ENCODE data around the gene HK1. TPM values are rescaled to one million over a fixed set of nuclear protein-coding genes. Genes with fewer than 3 reads are reported as not detected.

HK1 gene
- total and polyA plus RNA-seq, 2 donors (not counting 1 experiment from before 2014, with no cell fraction given) = 24.7 to 40.8 TPM

GRCh38 chr10:69397972-69398371 lies 119.7 kb downstream of the HK1 start:
- Mint-ChIP-seq H3K27ac (no peak overlapping the region), H3K27me3 (no peaks in the 10 kb centered on the region), H3K4me1 (no peaks in the 10 kb centered on the region), H3K4me3 (no peak overlapping the region), H3K9me3 (ENCODE audit: insufficient read depth) (no peaks in the 10 kb centered on the region)
- H3K4me2 ChIP-seq (replicated peaks; ENCODE audit: low read depth, low read length, poor library complexity, severe bottlenecking) = no peak overlapping the region
- ChIA-PET POLR2A (no interaction called here), CTCF (interaction anchor here (0.9 to 1.3 kb wide), 5 partner anchors 9 to 305 kb away, joined by 3 to 5 read pairs (median 4); no protein-coding TSS in a partner anchor)
- intact Hi-C loops (cut with micrococcal nuclease) = no loop called here
- no peaks in the 10 kb centered on the region for H4K20me1 ChIP-seq (ENCODE audit: control insufficient read depth, insufficient read depth, low read length, poor library complexity, severe bottlenecking)
- no CpG with 5 or more reads among the region's 1 CpG for WGBS (ENCODE audit: insufficient coverage)
- H3K27me3 ChIP-seq (replicated peaks in 1 of 4; ENCODE audit: control extremely low read depth in 1 of 4, control insufficient read depth in 3 of 4, insufficient read depth in 4 of 4, low read length in 3 of 4) = no peaks in the 10 kb centered on the region
- no peak overlapping the region for H2AFZ ChIP-seq (ENCODE audit: insufficient read depth, low read depth, low read length, poor library complexity, severe bottlenecking)
- no peaks in the 10 kb centered on the region for H3K4me1 ChIP-seq (ENCODE audit: control insufficient read depth in 2 of 2, insufficient read depth in 2 of 2, low read length in 2 of 2)
- DNase-seq (no peak), ATAC-seq (ENCODE audit: low read depth) (no peak)
- TF ChIP-seq CTCF (IDR thresholded peaks at IDR 0.05) (no peak), EZH2 (IDR thresholded peaks at IDR 0.05; ENCODE audit: borderline replicate concordance, insufficient read depth, low read depth, low read length, poor library complexity, severe bottlenecking) (no peak)
- H3K36me3 ChIP-seq (replicated peaks in 1 of 2; ENCODE audit: control extremely low read depth in 1 of 2, control insufficient read depth in 1 of 2, extremely low read depth in 1 of 2, insufficient read depth in 2 of 2, low read length in 1 of 2) = peaks cover 6 to 57% of the 10 kb centered on the region in 2 experiments
- H3K9me3 ChIP-seq (ENCODE audit: control extremely low read depth in 1 of 3, control insufficient read depth in 2 of 3, insufficient read depth in 1 of 3, low read length in 2 of 3) = no peaks in the 10 kb centered on the region
- no peak overlapping the region for H3K27ac ChIP-seq (ENCODE audit: low read length in 2 of 2)
- H3K4me3 ChIP-seq (ENCODE audit: control extremely low read depth in 1 of 5, extremely low read depth in 1 of 5, insufficient read depth in 1 of 5, low read depth in 2 of 5, low read length in 4 of 5) = no peak overlapping the region
- no peak overlapping the region for H3K9ac ChIP-seq (ENCODE audit: low read length)
- H3K79me2 ChIP-seq (ENCODE audit: control insufficient read depth, insufficient read depth, low read length) = no peaks in the 10 kb centered on the region

- Mint-ChIP-seq H3K9me3 (ENCODE audit: insufficient read depth) (no peaks in the 10 kb centered on the region), H3K4me3 (no peak overlapping the region), H3K4me1 (no peaks in the 10 kb centered on the region), H3K27me3 (no peaks in the 10 kb centered on the region), H3K27ac (no peak overlapping the region)
- Histone ChIP-seq H3K4me1 (ENCODE audit: control insufficient read depth in 2 of 2, insufficient read depth in 2 of 2, low read length in 2 of 2) (no peaks in the 10 kb centered on the region), H3K79me2 (ENCODE audit: control insufficient read depth, insufficient read depth, low read length) (no peaks in the 10 kb centered on the region), H3K9ac (ENCODE audit: low read length) (no peak overlapping the region), H3K9me3 (ENCODE audit: control extremely low read depth in 1 of 3, control insufficient read depth in 2 of 3, insufficient read depth in 1 of 3, low read length in 2 of 3) (no peaks in the 10 kb centered on the region), H3K4me3 (ENCODE audit: control extremely low read depth in 1 of 5, extremely low read depth in 1 of 5, insufficient read depth in 1 of 5, low read depth in 2 of 5, low read length in 4 of 5) (no peak overlapping the region), H3K27me3 (replicated peaks in 1 of 4; ENCODE audit: control extremely low read depth in 1 of 4, control insufficient read depth in 3 of 4, insufficient read depth in 4 of 4, low read length in 3 of 4) (no peaks in the 10 kb centered on the region), H4K20me1 (ENCODE audit: control insufficient read depth, insufficient read depth, low read length, poor library complexity, severe bottlenecking) (no peaks in the 10 kb centered on the region), H3K27ac (ENCODE audit: low read length in 2 of 2) (no peak overlapping the region), H3K36me3 (replicated peaks in 1 of 2; ENCODE audit: control extremely low read depth in 1 of 2, control insufficient read depth in 1 of 2, extremely low read depth in 1 of 2, insufficient read depth in 2 of 2, low read length in 1 of 2) (peaks cover 6 to 55% of the 10 kb centered on the region in 2 experiments), H2AFZ (ENCODE audit: insufficient read depth, low read depth, low read length, poor library complexity, severe bottlenecking) (no peak overlapping the region), H3K4me2 (replicated peaks; ENCODE audit: low read depth, low read length, poor library complexity, severe bottlenecking) (no peak overlapping the region)
- DNase-seq (no peak), ATAC-seq (ENCODE audit: low read depth) (no peak)
- POLR2A ChIA-PET = no interaction called here
- CTCF ChIA-PET = interaction anchor here (0.9 to 1.3 kb wide), 5 partner anchors 8 to 306 kb away, joined by 3 to 5 read pairs (median 4); no protein-coding TSS in a partner anchor
- WGBS (ENCODE audit: insufficient coverage) = 95% methylated on average over 16 of the region's 16 CpGs
- intact Hi-C loops (cut with micrococcal nuclease) = no loop called here
- TF ChIP-seq CTCF (IDR thresholded peaks at IDR 0.05) = no peak
- TF ChIP-seq EZH2 (IDR thresholded peaks at IDR 0.05; ENCODE audit: borderline replicate concordance, insufficient read depth, low read depth, low read length, poor library complexity, severe bottlenecking) = no peak
Observed at GRCh38 chr10:69398466-69398865, 120.2 kb downstream of the HK1 start.
